Spinal cord (tissue), 10 donors: ENCODE data around the gene MGMT. TPM values are rescaled to one million over a fixed set of nuclear protein-coding genes. Genes with fewer than 3 reads are reported as not detected.

Source experiments
- DNase-seq, 6 donors: peaks; one replicate each; pipeline versions ENCODE4 v3.0.0 to v3.0.0-alpha.2; 2013 to 2015; ENCODE audit warnings: low spot score in 6 of 6, low read depth in 4 of 6
- H3K27ac ChIP-seq: one replicate; pipeline ENCODE4 v1.5.1; 2013; ENCODE audit warnings: low read depth, low read length, control low read depth
- H3K27me3 ChIP-seq: one replicate; pipeline ENCODE4 v1.6.1; 2013; ENCODE audit warnings: low read length; ENCODE audit not compliant: control insufficient read depth, insufficient read depth
- H3K36me3 ChIP-seq: one replicate; pipeline ENCODE4 v1.6.1; 2013; ENCODE audit warnings: low read length; ENCODE audit not compliant: control insufficient read depth, insufficient read depth
- H3K4me1 ChIP-seq: one replicate; pipeline ENCODE4 v1.6.1; 2013; ENCODE audit warnings: low read length; ENCODE audit not compliant: control insufficient read depth, insufficient read depth
- H3K4me3 ChIP-seq: one replicate; pipeline ENCODE4 v1.5.1; 2013; ENCODE audit warnings: low read depth, low read length, control low read depth
- H3K9me3 ChIP-seq: one replicate; pipeline ENCODE4 v1.6.1; 2013; ENCODE audit warnings: low read length; ENCODE audit not compliant: control insufficient read depth, insufficient read depth
- WGBS: methylation state at CpG from one replicate; pipeline ENCODE4 v1.1.5; 2013; ENCODE audit warnings: missing lambda C conversion rate; ENCODE audit not compliant: insufficient coverage; 5-methylcytosine and 5-hydroxymethylcytosine counted together
- polyA plus RNA-seq, 2 donors: library from polyadenylated mRNA; unstranded; fragments of 120-200 nt; gene quantifications; one replicate each; pipeline ENCODE4 v1.2.1, GENCODE V29; 2013; ENCODE audit not compliant: insufficient read length in 2 of 2
- total RNA-seq, 2 donors: library from RNA; depleted of rRNA in 1 of 2; stranded (reverse); fragments of 120-200 nt in 1 of 2; fragments of >200 nt in 1 of 2; gene quantifications; one replicate each; pipeline versions ENCODE4 v1.2.3 to v1.2.4, GENCODE V29; 2013 to 2014
- donor health status: healthy.

The MGMT gene
- total and polyA plus RNA-seq, 4 donors = 10.4 to 31.9 (median 13.7) TPM

DNA sequence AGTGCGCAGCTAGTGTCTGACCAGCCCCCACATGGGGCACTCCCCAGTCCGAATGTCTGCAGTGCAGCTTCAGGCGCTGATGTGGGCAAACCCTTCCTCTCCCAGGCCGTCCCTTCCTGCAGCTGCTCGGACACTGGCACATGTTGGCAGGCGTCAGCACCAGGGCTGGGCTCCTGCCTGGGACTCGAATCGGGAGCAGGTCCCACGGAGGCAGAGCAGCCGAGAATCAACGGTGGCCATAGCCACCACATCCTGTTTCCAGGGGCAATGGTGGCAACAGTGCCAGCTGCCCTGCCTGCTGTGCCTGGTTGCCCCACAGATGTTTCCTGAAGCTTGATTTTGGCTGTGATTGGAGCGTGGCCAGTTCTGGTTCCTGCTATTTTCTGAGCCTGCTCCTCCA is 65.8 kb downstream of the MGMT start:
- WGBS = 81% methylated on average over 12 of the region's 12 CpGs
- Histone ChIP-seq H3K36me3 (no peaks in the 10 kb centered on the region), H3K4me1 (no peaks in the 10 kb centered on the region), H3K27me3 (no peaks in the 10 kb centered on the region), H3K4me3 (no peak overlapping the region), H3K27ac (no peak overlapping the region), H3K9me3 (no peaks in the 10 kb centered on the region)
- no peak for DNase-seq

DNA sequence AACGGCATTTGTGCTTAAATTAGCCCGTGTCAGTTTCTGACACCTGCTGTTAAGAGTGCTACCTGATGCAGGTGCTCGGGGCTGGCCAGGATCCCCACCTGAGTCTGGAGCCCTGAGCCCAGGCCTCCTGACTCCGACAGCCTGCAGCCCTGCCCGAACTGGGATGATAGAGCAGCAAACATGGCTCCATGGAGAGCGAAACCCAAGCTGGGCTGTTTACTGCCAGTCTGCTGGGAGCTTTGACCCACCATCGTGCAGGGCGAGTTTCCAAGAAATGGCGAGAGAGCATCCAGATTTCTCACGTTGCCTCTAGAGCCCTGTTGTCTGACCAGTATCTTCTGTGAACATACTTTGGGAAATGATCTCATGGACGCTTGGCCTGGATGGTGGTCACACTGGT is 66.2 kb downstream of the MGMT start:
- Histone ChIP-seq H3K36me3 (no peaks in the 10 kb centered on the region), H3K4me3 (no peak overlapping the region), H3K4me1 (no peaks in the 10 kb centered on the region), H3K27ac (no peak overlapping the region), H3K9me3 (no peaks in the 10 kb centered on the region), H3K27me3 (no peaks in the 10 kb centered on the region)
- 87% methylated on average over 11 of the region's 11 CpGs for WGBS
- no peak for DNase-seq

GRCh38 chr10:129534826-129535225 is 67.8 kb downstream of the MGMT start:
- H3K36me3 ChIP-seq = no peaks in the 10 kb centered on the region
- no peaks in the 10 kb centered on the region for H3K9me3 ChIP-seq
- no peak overlapping the region for H3K4me3 ChIP-seq
- H3K27me3 ChIP-seq = no peaks in the 10 kb centered on the region
- no peak overlapping the region for H3K27ac ChIP-seq
- no peak for DNase-seq
- H3K4me1 ChIP-seq = no peaks in the 10 kb centered on the region
- 92% methylated on average over 4 of the region's 5 CpGs for WGBS

DNA sequence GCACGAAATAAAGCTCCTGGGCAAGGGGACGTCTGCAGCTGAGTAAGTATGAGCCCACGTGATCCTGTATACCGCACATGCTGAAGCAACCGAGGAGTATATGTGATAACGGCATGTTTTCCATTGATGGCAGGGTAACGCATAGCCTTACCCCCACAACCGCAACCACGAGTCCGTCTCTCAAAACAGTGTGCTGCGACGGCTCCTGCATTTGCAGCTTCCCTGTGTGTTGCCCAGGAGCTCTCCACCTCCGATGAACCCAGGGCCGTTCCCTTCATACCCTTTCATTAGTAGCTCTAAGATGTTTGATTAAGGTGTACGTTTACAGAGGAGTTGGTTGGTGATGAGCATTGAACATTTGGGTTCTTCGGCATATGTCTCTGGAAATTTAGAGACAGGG is 69.3 kb downstream of the MGMT start:
- no peak for DNase-seq
- no peaks in the 10 kb centered on the region for H3K9me3 ChIP-seq
- no peaks in the 10 kb centered on the region for H3K4me1 ChIP-seq
- no peaks in the 10 kb centered on the region for H3K27me3 ChIP-seq
- H3K27ac ChIP-seq = no peak overlapping the region
- 93% methylated on average over 10 of the region's 16 CpGs for WGBS
- no peak overlapping the region for H3K4me3 ChIP-seq
- H3K36me3 ChIP-seq = no peaks in the 10 kb centered on the region

GRCh38 chr10:129537151-129537550 is 70.1 kb downstream of the MGMT start:
- peaks cover 5% of the 10 kb centered on the region for H3K4me1 ChIP-seq
- H3K36me3 ChIP-seq = no peaks in the 10 kb centered on the region
- no peaks in the 10 kb centered on the region for H3K9me3 ChIP-seq
- H3K27ac ChIP-seq = no peak overlapping the region
- DNase-seq = no peak
- WGBS = 60% methylated on average over 3 of the region's 6 CpGs
- no peaks in the 10 kb centered on the region for H3K27me3 ChIP-seq
- no peak overlapping the region for H3K4me3 ChIP-seq

- 100% methylated on average over 2 of the region's 2 CpGs for WGBS
- no peak for DNase-seq
These were observed 71.2 kb downstream of the MGMT start for GRCh38 chr10:129538236-129538635.

DNA sequence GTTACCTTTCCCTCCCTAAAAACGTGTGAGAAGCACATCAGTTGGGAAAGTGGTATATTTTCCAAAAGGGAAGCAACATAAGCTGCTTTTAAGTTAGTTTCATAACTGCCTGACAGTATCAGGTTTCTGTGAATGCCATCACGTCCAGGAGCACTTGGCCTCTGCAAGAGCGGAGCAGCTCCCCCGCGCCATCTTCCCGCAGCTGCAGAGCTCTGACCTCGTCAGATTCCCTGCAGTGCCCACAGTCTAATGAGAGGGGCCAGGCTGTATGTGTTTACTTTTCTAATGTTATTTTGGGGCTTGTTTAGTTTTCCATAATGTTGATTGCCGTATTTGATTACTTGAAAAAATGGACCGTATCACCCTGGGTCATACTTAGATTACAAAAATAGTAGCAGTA is 74.2 kb downstream of the MGMT start:
- no peaks in the 10 kb centered on the region for H3K9me3 ChIP-seq
- H3K36me3 ChIP-seq = no peaks in the 10 kb centered on the region
- WGBS = 90% methylated on average over 3 of the region's 9 CpGs
- H3K27me3 ChIP-seq = no peaks in the 10 kb centered on the region
- no peak overlapping the region for H3K27ac ChIP-seq
- H3K4me3 ChIP-seq = no peak overlapping the region
- peaks cover 6% of the 10 kb centered on the region for H3K4me1 ChIP-seq
- DNase-seq = peak in 1 of 6 donors; percentile 40

More at GRCh38 chr10:129538236-129538635, 71.2 kb downstream of the MGMT start:
- Histone ChIP-seq H3K27ac (no peak overlapping the region), H3K4me1 (peaks cover 6% of the 10 kb centered on the region), H3K36me3 (no peaks in the 10 kb centered on the region), H3K27me3 (no peaks in the 10 kb centered on the region), H3K4me3 (no peak overlapping the region), H3K9me3 (no peaks in the 10 kb centered on the region)

DNA sequence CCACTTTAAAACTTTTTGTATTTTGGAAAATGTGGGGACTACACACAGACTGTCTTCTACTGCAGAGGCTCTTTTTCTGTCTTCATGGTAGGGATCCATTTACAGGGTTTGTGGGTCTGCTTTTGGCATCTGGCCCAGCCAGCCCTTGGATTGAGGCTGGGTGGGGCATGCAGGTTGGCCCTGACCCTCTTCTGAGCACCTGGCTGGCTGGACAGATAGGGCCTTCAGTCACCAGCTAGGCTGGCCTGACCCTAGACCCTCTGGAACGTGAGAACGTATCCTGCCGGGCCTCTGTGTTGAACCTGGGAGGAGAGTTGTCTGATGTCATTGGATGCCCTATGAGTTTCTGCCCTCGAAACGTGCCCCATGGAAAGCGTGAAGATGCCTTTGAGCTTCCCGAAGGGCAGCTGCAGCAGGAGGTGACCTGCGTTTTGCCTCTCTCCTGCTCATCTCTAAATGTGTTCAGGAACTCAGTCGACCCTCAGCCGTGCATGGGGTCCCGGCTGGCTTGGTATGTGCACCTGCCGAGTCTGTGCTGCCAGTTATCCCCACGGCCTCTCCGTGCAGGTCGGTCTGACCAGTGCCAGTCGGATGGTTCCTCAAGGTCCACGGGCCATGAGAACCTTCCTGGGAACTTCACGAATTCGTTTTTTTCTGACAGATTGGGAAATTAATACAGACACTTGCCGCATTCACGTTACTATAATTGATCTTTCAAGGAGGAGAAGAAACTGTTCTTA is 74.9 kb downstream of the MGMT start:
- Histone ChIP-seq H3K36me3 (no peaks in the 10 kb centered on the region), H3K27ac (no peak overlapping the region), H3K27me3 (no peaks in the 10 kb centered on the region), H3K9me3 (no peaks in the 10 kb centered on the region), H3K4me3 (no peak overlapping the region), H3K4me1 (peaks cover 6% of the 10 kb centered on the region)
- DNase-seq = no peak
- 91% methylated on average over 17 of the region's 21 CpGs for WGBS

- Histone ChIP-seq H3K27me3 (no peaks in the 10 kb centered on the region), H3K36me3 (no peaks in the 10 kb centered on the region), H3K4me3 (no peak overlapping the region), H3K4me1 (peaks cover 6% of the 10 kb centered on the region), H3K9me3 (no peaks in the 10 kb centered on the region), H3K27ac (no peak overlapping the region)
- DNase-seq = peak in 1 of 6 donors; percentile 14
- 70% methylated on average over 4 of the region's 10 CpGs for WGBS
These were observed 75.5 kb downstream of the MGMT start for GRCh38 chr10:129542589-129542988.
